AG10803 (cell line): ENCODE results near the gene RPP21.

Experiments
- DNase-seq: peaks from one replicate; pipeline ENCODE4 v3.0.0; 2010; ENCODE audit warnings: low read depth
- H3K4me3 ChIP-seq: 2 replicates; pipeline ENCODE4 v1.5.1; 2011; ENCODE audit warnings: mild to moderate bottlenecking, low read length, control low read depth
- CTCF ChIP-seq: conservative IDR thresholded peaks from 2 replicates; pipeline ENCODE4 v1.5.1; 2011; ENCODE audit warnings: mild to moderate bottlenecking, low read length, control low read depth, inconsistent platforms

The RPP21 gene

DNA sequence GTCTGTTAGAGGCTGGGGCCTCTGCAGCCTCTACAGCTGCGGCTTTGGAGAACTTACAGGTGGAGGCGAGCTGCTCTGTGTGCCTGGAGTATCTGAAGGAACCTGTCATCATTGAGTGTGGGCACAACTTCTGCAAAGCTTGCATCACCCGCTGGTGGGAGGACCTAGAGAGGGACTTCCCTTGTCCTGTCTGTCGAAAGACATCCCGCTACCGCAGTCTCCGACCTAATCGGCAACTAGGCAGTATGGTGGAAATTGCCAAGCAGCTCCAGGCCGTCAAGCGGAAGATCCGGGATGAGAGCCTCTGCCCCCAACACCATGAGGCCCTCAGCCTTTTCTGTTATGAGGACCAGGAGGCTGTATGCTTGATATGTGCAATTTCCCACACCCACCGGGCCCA lies 15.6 kb upstream of the RPP21 start:
- no peak for DNase-seq
- no peak overlapping the region for H3K4me3 ChIP-seq
- TF ChIP-seq CTCF: no peak

DNA sequence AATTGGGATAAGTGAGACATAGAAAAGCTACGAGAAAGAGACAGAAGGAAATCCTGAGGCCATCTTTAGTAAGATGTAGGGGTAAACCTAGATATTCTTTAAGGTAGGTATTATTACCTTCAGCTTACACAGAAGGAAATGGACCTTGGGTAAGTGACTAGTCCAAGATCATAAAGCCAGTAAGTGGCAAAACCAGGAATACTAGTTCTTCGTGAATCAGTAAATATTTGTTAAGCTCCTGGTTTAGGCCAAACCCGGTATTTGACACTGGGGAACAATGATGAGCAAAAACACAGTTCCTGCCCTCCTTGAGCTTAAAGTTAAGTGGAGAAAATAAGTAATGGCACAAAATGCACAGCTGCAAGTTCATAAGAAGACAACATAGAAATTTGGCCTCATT lies 13.0 kb upstream of the RPP21 start:
- TF ChIP-seq CTCF: no peak
- no peak for DNase-seq
- no peak overlapping the region for H3K4me3 ChIP-seq

DNA sequence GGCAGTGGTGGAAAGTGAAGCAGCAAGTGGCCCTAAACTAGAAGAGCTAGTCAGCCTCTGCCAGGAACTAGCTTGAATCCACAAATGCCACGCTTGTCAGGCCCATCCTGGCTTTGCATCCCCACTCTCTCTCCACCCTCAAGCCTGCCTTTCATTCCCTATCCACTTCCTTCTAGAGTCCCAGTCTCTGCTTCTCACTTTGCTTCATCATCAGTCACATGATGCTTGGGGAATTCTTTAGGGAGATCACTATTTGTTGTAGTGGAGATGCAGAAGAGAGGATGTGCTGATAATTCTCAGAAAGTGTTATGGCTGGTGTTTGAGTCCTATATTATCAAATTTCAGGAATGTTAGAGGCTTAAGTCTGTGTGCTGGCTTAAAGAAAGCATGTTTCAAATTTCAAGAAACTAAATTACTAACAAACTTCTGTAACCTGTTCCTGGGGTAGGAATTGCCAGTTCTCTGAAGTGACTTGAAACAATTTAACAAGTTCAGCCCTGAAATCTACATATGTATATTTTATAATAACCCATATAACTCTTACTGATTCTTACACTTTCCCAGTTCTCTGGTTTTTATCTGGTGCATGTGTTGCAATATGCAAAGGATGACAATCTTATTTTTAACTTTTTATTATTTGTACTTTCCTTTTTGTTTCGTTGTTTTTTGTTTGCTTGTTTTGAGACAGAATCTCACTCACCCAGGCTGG lies 10.7 kb upstream of the RPP21 start:
- H3K4me3 ChIP-seq: no peak overlapping the region
- DNase-seq: no peak
- TF ChIP-seq CTCF: no peak

GRCh38 chr6:30340589-30341054 lies 4.3 kb upstream of the RPP21 start:
- TF ChIP-seq CTCF: no peak
- DNase-seq: no peak
- no peak overlapping the region for H3K4me3 ChIP-seq

DNA sequence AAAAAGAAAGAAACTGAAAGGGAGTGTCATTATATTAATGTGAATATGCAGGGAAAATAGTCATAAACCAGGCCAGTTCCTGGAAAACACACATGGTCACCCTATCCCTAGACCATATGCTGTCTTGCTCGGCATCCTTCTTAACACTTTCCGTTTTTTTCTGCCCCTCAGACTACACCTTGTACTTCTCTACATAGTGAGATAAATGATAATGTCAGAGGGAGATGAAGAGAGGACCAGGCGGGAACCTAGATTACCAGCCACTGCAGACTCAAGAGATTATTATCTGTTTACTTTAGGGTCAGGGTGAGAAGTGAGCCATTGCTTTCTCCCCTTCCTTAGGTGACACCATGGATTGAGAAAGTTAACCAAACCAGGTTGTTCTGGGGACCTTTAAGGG lies 3.7 kb upstream of the RPP21 start:
- TF ChIP-seq CTCF: no peak
- DNase-seq: no peak
- H3K4me3 ChIP-seq: no peak overlapping the region

GRCh38 chr6:30341728-30342127 lies 3.2 kb upstream of the RPP21 start:
- no peak overlapping the region for H3K4me3 ChIP-seq
- no peak for TF ChIP-seq CTCF
- no peak for DNase-seq

DNA sequence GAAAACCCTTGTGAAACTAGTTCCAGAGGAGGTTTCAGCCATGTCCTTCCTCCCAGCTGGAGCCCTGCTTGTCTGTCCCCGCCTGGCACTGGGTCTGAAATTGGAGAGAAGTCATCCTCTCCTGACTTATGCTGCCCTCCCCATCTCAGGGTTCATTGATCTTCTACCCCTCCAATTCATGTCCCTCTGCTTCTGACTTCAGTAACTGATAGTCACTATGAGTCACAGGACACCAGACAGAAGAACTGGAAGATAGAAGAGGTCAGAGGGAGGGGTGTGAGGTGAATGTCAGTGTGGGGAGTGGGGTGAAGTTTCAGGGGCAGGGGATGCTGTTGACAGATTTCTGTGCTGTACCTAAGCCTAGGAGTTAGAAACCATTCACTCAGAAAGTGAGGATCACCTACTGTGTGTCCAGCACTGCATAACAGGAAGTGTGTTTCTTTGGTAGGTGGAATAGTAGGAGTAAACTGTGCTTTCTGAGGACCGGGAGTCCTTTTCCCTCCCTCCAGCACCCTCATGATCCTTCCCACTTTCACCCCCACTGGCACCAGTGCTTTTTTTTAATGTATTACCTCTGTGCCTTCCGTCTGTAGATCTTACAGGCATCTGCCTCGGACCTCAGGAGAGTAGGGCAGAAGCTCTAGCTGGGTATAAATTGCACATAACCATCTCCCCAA lies 627 bp upstream of the RPP21 start:
- DNase-seq: no peak
- no peak for TF ChIP-seq CTCF
- H3K4me3 ChIP-seq: no peak overlapping the region
